DMS153 (cell line): ENCODE measurements around the gene AFTPH.

ENCODE experiments used
- DNase-seq: peaks from one replicate; lab custom pipeline; 2025; lab: John Stamatoyannopoulos, UW

Gene AFTPH, protein sequence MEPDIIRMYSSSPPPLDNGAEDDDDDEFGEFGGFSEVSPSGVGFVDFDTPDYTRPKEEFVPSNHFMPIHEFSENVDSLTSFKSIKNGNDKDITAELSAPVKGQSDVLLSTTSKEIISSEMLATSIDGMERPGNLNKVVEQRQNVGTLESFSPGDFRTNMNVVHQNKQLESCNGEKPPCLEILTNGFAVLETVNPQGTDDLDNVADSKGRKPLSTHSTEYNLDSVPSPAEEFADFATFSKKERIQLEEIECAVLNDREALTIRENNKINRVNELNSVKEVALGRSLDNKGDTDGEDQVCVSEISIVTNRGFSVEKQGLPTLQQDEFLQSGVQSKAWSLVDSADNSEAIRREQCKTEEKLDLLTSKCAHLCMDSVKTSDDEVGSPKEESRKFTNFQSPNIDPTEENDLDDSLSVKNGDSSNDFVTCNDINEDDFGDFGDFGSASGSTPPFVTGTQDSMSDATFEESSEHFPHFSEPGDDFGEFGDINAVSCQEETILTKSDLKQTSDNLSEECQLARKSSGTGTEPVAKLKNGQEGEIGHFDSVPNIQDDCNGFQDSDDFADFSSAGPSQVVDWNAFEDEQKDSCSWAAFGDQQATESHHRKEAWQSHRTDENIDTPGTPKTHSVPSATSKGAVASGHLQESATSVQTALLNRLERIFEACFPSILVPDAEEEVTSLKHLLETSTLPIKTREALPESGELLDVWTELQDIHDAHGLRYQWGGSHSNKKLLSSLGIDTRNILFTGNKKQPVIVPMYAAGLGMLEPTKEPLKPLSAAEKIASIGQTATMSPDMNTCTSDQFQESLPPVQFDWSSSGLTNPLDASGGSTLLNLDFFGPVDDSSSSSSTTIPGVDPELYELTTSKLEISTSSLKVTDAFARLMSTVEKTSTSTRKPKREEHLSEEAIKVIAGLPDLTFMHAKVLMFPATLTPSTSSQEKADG

DNA sequence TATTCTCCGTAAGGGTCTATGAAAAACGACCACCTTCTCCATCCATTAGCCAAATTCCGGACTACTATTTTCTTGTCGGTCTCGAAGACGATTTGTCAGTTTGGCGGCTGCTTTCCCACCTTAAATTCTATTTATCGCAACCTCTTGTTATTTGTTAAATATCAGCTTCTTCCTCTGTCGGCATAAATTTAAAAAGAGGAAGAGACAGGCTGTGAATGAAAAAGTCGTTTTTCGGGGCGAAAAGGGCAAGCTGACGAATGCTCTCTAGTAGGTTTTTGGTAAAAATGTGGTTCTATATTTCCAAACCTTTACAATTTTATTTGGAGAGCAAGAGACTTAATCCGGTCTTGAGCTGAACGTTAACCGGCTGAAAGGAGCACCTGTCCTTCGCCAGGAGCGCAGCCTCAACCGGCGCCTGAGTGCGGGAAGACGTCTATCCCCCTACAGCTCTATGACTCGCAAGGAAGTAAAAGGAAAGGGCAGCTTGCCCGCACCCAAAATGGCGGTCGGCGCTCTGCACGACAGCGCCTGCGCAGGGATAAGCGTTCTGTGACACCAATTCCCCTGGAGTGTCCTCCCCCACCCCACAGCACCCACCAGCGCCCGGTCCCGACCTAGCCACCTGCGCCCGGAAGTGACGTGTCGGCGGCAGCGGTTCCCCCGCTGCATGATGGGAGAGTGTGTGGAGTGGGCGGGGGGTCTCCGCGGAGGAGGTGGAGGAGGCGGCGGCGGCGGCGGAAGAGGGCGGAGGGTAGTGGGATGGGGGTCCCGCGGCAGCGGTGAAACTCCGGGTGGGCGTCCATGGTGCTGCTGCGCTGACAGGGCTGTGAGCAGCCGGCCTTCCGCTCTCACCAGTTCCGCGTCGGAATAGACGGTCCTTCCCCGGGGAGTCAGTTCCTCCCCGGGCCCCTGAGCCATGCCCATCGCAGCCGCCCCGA is at the start of gene AFTPH:
Gene AFTPH (plus strand): TSS at position 663 of the 938 bp plus-strand sequence. CDS start 27,147 bp downstream, outside the sequence.
- peak; percentile 99 for DNase-seq

DNA sequence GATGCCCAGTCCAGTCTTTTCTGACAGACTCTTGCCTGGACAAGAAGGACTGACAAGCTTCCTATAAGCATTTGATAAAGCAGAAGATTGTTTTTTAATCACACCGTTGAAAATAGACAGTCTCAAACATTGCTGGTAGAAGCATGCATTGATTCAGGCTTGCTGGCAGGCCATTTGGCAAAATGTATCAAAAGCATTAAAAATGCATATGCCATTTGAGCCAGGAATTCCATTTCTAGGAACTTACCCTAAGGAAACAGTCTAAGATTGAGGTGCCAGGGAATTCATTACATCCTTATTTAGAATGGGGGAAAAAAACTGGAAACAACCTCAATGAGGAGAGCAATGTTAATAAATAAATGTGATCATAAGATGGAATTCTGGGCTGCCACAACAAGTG is 49.5 kb upstream of the AFTPH start:
- no peak for DNase-seq

DNA sequence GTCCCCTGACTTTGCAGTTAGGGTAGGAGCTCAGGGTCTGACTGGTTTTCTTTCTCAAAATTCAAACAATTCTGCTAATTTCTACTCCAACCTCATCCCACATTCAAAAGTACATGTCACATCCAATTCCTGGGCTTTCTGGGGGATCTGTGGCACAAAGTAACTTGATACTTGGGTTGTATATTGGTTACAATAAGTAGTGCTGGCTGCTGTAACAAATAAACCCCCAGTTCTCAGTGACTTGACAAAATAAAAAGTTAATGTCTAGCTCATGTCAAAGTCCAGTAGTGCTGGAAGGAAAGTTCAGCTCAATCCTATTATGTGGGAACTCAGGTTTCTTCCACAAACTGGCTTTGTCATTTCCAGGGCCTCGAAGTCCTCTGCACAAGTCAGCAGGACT is 47.1 kb upstream of the AFTPH start:
- DNase-seq, result no peak

DNA sequence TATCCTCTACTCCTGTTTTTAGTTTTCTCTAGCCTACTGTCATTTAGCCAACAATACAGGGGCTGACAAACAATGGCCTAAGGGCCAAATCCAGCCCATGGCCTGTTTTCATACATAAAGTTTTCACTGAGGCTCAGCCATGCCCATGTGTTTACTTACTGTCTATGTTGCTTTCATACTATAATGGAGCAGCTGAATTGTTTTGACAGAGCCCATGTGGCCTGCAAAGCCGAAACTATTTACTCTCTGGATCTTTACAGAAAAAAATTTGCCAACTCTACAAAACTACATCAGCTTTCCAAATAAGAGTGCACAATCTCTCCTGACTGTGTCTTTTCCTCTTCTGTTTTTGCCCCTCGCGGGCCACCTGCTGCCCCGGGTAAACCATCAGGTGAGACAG is 46.1 kb upstream of the AFTPH start:
- DNase-seq, result no peak

DNA sequence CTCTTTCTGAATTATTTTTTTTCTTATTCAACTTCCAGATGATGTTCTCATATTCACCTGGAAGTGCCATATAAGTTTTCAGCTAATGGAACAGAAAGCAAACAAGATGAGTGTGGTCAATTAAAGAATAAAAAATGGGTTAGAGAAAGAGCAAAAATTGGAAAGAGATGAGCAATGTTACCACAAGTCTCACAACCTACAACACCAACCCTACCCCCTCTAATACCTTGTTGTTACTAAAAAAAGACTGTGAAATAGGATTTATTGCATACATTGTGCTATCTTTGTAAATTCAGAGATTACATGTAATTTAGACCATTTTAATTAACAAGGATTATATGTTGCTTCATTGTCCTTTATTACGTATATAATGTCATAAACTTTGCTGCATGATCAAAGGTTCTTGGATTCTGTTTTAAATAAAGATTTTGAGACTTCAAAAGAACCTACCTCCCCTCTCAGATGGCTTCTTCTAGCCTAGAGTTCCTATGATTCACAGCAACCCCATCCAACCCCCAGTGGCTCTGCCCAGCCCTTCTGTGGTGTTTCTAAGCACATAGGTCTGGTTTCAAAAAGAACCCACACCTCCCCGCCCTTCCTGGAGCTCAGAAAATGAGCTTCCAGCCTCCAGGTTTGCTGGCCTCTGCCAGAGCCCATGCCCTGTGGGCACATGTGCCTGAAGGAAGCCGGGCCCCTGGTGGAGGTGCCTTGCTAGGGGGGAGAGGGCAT is 45.5 kb upstream of the AFTPH start:
- no peak for DNase-seq

DNA sequence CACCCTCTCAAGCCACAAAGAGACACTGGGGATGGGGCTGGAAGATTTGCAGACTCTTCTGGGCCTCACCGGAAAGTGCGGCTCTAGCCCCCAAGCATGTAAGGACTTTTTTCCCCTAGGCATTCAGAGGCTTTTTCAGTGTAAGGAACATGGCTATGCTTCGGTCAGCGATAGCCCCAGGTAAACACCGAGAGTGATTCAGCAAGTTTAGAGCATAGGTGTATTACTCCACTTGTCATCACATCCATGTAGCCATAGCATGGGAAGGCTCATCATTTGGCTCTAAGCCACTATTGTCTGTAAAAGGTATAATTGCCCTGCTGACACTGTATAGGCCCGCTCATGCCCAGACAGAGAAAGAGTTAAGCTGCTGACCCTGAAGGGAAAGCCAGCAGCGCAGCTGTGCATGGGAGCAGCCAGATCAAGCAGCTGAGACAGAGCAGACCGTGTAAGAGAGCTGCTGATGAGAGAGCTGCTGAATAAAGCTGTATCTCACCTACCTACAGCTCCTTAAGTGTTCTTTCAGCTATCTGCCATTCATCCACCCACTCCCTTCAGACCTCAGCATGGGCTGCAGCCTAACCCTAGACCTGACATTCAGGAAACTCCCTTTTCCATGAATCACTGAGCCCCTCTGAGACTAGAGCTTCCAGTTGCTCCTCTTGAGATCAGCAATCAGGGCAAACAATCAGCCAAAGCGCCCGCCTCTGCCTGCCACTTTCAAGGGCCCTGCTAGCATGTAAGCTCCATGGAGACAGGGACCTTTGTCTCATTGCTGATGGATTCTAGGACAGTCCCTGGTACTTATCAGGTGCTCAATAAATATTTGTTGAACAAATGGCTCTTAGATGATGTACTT is 44.6 kb upstream of the AFTPH start:
- peak; percentile 30 for DNase-seq

DNA sequence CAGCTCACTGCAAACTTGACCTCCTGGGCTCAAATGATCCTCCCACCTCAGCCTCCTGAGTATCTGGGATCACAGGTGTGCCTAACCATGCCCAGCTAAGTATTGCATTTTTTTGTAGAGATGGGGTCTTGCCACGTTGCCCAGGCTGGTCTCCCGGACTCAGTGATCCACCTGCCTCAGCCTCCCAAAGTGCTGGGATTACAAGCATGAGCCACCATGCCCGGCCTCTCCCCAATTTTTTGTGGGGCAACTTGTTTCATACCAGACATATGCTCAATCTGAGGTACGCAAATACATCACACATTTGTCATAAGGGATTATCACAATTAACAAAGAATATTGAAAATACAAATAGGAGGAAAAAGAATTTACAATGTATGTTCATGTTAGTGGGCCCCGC is 42.5 kb upstream of the AFTPH start:
- no peak for DNase-seq

DNA sequence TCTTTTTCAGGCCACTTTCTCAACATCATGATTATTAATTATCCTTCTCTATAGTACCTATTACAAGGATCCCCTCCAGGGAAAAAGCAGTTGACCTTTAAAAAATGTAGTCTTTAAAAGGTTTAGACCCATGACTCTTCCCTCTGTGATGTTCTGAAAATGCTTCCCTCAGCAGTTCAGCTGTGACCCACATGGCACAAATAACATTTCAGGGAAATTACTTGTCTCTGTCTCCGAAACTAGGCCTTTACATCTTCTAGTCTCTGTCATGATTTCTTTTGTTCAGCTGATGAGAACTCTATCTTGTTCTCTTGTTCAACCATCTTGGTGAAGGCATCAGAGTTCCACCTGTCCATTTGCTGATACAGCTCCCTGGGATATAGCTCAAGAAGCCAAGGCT is 41.9 kb upstream of the AFTPH start:
- no peak for DNase-seq

DNA sequence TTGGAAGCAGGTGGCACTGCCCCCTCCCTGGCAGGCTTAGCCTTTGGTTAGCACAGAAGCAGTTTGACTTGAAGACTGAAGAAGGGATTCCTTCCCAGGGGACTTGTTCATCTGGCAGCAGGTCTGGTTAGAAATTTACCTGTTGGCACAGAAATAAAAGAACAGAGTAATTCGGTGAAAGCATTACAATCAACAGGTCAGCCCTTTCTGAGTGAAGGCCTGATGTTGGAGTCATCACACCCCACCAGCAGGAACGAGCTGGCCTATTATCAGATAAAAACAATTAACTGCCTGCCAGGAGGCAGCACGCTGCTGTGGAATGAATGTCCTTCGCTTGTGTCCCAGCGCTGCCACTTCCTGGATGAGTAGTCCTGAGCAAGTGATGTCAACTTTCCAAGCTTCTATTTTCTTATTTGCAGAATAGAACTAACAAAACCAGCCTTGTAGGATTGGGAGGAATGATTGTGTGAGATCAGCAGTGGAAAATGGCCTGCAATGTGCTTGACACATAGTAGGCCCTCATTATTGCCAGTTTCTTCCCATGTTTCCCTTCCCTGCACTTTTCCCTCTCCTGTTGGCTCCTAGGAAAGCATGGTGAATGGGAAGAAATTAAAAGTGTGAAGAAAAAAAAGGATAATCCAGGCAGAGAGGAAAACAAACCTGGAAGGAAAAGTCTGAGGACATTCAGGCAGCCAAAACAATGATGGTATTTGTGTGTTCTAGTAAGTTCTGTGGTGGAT is 41.2 kb upstream of the AFTPH start:
- DNase-seq, result peak; percentile 59

DNA sequence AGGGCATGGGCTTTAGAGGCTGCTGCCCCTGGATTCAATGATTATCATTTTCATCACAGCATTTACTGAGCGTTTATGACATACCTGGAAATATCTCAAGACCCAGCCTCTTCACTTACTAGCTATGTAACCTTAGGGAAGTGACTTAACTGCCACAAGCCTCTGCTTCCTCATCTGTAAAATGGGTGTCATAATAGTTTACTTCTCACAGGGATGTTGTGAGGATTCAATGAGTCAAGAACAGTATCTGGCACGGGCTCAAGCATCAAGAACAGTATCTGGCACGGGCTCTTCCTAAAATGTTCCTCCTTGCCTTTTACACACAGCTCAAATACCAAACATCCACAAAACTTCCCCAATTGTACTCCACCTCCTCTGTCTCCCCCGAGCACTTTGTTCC is 38.8 kb upstream of the AFTPH start:
- DNase-seq, result no peak

DNA sequence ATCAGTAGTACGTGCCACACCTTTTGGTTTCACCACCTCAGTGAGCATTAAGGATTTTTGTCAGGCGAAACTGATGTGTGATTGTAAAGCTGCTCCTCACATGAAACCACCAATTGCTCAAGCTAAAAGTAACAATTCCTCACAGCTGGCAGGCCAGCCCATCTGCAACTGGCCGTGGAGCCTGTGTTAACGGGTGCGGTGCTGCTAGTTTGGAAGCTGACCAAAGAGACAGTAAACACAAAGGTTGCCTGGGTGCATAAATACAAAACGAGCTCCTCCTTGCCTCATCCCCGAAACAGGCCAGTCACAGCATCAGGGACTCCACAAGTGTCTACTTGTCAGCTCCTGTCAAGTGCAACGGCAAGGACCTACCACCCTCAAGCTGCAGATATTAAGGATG is 38.2 kb upstream of the AFTPH start:
- DNase-seq, result peak; percentile 45

DNA sequence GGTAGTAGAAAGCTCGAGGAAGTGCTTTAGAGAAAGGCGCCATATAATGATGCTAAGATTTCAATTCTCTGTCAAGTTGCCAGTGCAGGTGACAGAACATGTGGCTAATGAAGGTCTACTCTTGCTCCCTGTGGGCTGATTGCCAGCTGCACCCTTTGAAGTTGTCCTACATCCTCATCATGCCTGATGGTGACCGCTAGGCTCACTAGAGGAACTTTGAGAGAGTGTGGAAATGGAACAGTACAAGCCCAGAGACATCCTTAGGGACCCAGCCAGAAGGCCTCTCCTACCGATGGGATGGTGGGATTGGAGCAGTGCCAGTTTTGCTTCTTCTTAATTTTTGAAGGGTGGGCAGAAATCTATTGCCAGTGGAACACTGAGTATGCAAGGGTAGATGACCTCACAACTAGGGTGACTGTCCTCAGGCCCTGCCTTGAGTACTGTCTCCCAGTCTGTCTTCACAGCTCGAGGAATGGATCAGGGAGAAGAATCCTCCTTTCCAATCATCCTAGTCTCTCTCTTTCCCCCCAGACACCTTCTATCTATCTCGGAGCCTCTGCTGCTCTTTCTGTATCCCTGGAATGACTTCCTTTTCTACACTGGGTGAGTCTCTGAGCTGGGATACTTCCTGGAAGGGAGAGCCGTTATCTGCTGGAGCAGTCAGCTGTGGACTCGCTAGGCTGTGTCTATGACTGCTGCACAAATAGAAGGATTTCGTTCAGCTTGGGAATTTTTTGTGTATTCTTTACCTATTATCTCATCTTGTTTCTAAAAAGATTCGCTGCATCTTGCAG is 36.7 kb upstream of the AFTPH start:
- DNase-seq, result peak; percentile 57

DNA sequence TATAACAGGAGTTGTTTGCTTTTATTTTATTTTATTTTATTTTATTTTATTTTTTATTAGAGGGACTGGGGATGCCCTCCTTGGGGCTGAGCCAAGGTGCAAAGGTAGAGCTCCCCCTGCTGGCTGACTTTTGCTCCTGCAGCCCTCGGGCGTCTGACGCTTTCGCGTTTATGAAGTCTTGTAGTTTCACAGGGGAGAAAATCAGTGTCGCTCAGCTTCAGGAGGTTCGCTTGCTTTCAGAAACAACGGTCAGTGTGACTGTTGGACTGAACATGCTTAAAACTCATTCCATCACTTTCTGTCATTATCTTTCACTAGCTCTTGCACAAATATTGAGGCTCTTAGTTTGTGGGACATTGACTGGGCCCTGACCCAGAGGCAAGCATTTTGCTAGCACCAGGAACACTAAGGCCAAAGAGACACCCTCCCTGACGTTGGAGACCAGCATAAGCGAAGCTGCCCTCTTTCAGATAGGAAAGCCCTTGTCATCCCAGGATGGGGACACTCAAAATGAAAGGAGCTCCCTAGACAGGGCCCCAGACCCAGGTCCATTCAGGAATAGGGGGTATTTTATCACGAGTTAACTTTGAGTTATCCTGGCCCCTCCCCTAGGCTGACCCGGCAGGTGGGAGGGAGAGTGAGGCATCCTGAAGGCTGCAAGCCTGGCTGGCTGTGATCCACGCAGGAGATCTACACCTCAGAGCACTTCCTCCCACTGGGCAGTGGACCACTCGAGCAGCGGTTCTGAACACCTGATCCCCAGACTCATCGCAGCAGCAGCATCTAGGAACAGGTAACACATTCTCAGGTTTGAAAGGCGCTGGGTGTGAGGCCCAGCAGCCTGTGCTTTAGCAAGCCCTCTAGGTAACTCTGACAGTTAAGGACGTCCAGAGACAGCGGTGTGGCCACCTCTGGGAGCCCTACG is 35.8 kb upstream of the AFTPH start:
- DNase-seq, result peak; percentile 57

DNA sequence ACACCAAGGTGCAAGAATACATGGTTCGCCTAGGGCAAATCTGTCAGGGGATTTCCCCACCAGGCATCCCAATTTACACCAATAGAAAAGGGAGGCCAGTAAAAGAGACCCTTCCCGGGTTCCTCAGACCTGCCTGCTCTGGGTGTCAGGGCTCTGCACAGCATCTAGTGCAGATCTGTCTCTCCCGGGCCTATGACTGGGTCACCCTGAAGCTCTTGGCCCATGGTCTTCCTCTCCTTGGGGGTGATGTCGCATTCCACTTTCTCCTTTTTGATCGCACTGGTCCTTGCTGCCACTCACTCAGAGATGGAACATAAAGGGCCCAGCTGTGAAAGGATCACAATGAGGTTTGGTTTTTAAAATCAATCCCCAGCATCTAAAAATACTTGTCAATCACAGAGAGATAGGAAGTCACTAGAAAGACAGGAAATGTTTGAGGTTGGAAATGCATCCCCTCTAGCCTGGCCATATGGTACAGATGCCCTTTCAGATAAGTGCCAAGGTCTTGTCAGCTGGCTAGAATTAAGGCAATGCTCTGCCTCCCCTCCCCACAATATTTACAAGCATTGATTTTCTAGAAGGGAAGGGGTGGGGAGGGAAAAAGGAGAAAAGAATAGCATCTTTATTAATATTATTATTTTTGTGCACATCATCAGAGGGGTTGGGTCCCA is 34.9 kb upstream of the AFTPH start:
- no peak for DNase-seq

DNA sequence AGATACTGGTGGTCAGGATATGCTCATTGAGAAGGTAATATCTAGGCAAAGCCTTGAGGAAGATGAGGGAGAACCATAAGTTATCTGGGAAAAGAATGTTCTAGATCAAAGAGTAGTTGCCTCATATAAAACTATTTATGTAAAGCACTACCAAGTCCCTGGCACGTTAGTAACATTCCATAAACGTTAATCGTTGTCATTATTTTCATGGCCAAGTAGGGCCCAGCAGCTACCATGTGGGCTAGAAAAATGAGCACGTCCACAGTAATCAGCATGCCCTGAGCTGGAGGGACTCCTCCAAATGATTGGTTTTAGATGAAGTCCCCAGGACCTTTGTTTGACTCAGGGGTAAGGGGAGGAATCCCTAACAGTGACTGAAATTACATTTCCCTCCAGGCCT is 32.7 kb upstream of the AFTPH start:
- no peak for DNase-seq

DNA sequence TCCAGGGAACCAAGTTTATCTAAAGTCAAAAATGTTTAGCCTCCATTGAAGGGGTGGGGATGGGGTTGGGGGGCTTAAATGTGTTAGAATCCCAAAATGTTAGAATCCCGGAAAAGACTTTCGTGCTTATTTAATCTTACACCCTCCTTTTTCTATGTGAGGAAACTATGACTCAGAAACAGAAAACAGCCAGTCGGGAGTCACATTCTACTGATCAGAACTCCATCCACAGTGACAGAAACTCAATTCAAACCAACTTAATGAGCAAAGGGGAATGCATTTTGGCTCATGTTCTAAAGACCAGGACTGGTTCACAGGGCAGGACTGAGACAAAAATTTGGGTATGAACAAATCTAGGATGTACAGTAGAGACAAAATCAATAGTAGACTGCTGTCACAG is 31.9 kb upstream of the AFTPH start:
- DNase-seq, result no peak

DNA sequence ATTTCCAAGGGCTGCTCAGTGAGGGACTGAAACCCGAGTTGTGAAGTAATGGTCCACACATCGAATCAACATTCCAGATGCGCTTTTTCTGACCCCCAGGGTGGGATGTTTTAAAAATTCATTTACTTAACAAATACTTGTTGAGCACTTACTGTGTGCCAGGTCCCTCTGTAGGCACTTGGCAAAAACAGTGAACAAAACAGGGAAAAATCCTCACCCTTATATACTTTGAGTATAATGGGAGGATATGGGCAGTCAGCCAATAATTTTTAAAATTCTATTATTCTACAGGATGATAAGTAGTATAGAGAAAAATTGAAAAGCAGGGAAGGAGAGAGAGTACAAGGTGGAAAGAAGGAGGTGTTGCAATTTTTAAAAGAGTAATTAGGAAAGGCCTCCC is 31.3 kb upstream of the AFTPH start:
- DNase-seq, result no peak
